ENCODE measurements around the gene OGDH.

OGDH gene

DNA sequence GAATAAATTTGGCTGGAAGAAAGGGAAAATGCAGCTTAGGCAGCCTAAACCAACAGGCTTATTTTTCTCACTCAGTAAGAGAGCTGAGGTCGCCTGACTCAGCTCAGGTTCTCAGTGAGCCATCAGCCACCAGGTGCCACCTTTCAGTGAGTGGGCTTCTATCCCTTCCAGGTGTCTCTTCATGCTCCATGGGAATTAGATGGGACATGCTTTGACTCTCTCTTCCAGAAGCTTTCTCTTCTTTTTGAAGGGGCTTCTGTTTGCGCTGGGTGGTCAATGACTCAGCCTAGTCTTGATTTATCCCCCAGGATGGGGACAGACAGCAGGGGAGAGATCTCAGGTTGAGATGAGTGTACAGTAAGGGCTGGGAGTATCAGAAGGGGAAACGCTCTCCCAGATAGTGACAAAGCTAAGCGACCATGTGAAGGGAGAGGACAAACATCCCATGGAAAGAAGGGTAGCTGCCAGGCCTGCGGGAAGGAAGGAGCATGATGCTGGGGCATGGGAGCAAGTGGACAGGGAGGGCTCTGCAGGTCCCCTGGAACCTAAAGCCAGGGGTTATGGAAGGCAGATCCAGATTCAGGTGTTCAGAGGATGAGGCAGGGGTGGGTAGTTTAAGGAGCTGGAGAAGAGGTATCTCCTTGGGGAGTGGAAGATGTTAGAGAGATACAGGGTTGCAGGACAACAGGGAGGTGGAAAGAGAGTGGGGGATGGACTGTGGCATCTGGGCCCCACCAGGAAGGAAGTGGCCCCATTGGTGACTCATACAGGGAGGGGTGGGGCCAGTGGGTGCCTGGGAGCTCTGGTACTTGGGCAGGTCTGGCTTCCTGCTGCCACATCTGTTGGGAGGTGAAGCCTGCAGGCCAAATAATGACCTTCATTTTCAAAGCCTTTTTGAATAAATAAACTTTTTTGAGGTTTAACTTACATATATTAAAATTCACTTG is 32.5 kb downstream of the OGDH start:
- DNase-seq = peak; percentile 87

GRCh38 chr7:44639671-44640321 is 33.4 kb downstream of the OGDH start:
- DNase-seq = peak; percentile 84

- no peak for DNase-seq
These were observed 36.8 kb downstream of the OGDH start for GRCh38 chr7:44643206-44643605.

GRCh38 chr7:44645254-44645653 is 38.8 kb downstream of the OGDH start:
- DNase-seq = no peak

- DNase-seq = no peak
These were observed 39.3 kb downstream of the OGDH start for GRCh38 chr7:44645696-44646095.

DNA sequence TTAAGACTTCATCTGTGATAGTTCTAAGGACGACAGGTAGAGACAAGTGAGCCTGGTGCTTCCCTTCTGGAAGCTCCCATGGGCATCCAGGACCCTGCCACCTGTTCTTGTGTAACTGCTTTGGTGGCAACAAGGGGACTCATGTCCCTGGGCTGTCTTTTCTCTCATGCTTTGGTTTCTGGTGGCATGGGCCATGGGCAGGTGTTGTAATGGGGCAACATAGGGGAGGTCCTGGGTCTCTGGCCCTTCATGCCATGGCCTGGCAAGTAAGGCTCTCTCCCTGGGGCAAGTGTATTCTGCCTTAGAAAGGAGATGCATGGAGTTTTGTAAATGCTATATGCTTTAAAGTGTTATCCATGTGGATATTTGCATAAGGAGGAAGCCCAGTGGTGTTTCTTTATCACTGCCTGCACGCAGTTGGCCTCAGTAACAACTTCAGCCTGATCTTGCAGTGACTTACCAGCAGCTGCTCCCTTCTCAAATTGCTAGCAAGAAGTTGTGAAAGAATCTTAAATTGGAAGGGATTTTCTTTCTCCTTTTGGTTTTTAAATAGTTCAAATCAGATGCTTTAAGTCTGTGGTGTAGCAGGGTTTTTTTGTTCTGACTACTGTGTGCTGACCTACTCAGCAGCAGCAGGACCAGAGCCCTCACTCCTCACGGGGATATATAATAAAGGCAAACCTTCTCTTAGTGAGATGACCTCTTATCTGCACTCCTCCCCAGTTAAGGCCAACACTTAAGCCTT is 39.9 kb downstream of the OGDH start:
- DNase-seq = no peak

- DNase-seq = no peak
These were observed 40.7 kb downstream of the OGDH start for GRCh38 chr7:44646921-44647636.

DNA sequence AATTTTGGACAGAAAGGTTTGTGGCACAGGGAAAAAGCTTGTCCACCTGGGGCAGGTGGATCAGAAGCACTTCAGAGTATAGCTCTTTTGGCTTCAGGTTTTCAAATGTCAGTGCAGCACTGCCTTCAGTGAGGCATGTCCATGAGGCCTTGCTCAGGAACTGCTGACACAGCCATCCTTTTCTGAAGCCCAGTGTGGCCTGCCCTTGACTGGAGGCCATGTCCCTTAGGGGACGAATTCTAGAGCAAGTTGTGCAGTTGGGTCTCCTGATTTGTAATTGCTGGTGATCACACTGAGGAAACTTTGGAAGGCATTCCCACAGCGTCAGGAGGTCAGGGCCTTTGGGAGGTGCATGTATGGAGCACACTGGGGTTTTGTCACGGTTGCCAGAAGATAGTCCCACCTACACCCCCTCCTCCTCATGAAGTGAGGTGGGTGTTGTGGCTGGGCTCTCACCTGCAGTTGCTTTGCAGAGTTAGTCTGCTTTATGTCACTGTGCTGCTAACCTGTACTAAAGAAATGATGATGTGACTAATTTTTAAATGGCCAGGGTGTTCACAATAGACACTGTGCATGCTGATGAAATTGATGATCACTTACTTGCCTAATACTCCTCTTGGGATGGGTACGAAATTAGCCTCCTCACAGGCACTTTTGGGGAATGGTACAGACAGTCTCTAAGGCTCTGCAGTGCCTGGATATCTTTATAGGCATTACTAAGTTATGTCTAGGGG is 41.7 kb downstream of the OGDH start:
- DNase-seq = no peak

DNA sequence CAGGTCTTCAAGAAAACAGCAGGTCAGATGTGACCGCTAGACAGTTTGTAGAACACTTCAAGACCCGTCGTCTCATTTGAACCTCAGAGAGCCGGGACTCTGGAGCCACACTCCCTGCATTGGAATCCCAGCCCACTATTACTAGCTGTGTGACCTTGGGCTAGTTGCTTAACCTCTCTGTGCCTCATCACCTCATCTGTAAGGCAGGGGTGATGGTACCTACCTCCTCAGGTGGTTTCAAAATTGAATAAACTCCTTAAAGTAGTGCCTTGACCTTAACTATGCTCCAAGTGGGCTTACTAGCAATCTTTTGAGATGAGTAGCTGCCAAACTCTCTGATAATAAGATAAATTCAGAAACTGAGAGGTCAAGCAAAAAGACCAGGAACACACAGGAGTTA is 43.8 kb downstream of the OGDH start:
- no peak for DNase-seq

GRCh38 chr7:44650772-44651171 is 44.3 kb downstream of the OGDH start:
- no peak for DNase-seq

GRCh38 chr7:44652535-44652934 is 46.1 kb downstream of the OGDH start:
- DNase-seq = no peak

DNA sequence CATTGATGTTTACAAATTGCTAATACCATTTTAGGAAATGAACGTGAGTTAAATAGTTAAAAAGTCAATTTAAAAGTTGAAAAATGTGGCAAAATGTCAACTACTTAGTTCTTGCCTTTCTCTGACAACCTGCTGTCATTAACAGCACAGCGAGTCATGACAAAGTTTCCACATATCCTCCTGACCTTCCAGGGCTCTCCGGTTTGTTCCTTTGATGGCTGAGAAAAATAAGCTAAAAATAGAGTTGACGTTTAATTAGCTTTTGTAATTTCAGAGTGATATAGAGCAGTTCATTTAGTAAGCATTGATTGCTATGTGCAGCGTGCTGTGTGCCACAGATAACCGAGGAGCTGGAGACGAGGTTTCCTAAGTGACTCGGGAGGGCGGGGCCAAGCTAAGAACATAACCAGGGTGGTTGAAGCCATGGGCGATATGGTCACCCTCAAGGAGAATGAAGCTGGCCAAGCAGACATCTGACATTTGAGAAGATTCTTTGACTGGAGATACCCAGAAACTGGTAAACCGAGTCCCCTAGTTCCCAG is 47.9 kb downstream of the OGDH start:
- no peak for DNase-seq

- no peak for DNase-seq
These were observed 48.9 kb downstream of the OGDH start for GRCh38 chr7:44655341-44655740.

DNA sequence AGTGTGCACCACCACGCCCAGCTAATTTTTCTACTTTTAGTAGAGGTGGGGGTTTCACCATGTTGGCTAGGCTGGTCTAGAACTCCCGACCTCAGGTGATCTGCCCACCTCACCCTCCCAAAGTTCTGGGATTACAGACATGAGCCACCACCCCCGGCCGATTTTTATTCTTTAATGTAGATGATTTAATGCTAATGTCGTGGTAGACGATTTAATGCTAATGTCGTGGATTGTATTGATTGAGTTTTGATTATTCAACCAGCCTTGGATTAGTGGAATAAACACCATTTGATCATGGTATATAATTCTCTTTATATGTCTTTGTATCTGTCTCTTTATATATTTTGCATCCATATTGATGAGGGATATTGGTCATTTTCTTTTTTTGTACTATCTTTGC is 52.6 kb downstream of the OGDH start:
- no peak for DNase-seq

- no peak for DNase-seq
These were observed 54.8 kb downstream of the OGDH start for GRCh38 chr7:44661233-44661632.

DNA sequence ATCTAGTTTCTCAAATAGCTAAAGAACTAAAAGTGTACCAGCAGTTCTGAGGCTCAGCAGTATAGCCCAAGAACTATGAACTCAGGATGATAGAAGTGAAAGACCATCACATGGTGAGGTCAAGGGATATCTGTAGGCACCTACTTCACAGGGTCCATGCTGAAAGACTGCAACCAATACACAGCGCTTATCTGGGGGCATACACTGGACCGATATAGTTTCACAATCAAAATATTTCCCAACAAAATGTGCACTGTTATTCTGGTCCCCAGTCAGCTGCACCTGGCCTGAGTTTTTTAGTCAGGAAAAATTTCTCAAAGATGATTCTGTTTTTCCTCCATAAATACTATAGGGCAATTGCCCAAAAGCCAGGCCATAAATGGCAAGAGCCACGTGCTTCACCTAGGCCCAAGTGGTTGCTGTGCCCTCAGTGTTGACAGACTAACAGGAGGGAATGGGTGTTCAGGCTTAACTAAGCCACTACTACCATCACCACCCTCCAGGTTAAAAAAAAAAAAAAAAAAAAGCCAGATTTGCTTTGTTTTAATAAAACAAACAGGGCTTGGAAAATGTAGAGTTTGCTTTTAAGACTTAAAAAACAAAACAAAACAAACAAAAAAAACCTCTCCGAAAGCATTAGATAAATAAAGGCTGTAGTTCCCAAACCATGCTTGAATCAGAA is 58.5 kb downstream of the OGDH start:
- no peak for DNase-seq

- peak; percentile 88 for DNase-seq
These were observed 59.2 kb downstream of the OGDH start for GRCh38 chr7:44665531-44666213.

GRCh38 chr7:44666566-44666965 is 60.1 kb downstream of the OGDH start:
- DNase-seq = no peak

- DNase-seq = no peak
These were observed 60.8 kb downstream of the OGDH start for GRCh38 chr7:44667190-44667589.

DNA sequence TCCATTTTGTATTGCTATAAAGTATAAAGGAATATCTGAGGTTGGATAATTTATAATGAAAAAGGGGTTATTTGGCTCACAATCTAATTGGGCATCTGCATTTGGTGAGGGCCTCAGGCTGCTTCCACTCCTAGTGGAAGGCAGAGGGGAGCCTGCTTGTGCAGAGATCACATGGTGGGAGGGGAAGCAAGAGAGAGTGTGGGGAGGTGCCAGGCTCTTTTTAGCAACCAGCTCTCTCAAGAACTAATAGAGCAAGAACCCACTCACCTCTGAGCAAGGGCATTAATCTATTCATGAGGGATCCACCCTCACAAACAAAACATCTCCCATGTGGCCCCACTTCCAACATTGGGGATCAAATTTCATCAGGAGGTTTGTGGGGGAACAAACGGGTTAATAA is 64.6 kb downstream of the OGDH start:
- DNase-seq = no peak
